Mesothelial cell of epicardium (in vitro differentiated cells): Measurements from ENCODE around the gene LRRC73. TPM values are rescaled to one million over a fixed set of nuclear protein-coding genes. Genes with fewer than 3 reads are reported as not detected.
"Not testable (repeated sequence)": the region's sequence is repeated elsewhere in the genome, so short reads cannot be mapped to it uniquely, and the experiment has no call there.

Experiments used
- DNase-seq, 2 experiments: peaks; one replicate each; pipeline ENCODE4 v3.0.0; 2021; ENCODE audit warnings: low spot score in 2 of 2; ENCODE audit not compliant: unreplicated experiment in 2 of 2
- H3K27ac Mint-ChIP-seq: 2 replicates; pipeline ENCODE4 v1.8.0; 2021; ENCODE audit warnings: mixed read lengths
- H3K27me3 Mint-ChIP-seq: 2 replicates; pipeline ENCODE4 v1.8.0; 2021; ENCODE audit warnings: low read depth, mixed read lengths
- H3K36me3 Mint-ChIP-seq: 2 replicates; pipeline ENCODE4 v1.8.0; 2021; ENCODE audit warnings: mixed read lengths
- H3K4me1 Mint-ChIP-seq: 2 replicates; pipeline ENCODE4 v1.8.0; 2021; ENCODE audit warnings: mixed read lengths
- H3K4me3 Mint-ChIP-seq: 2 replicates; pipeline ENCODE4 v1.8.0; 2021; ENCODE audit warnings: mild to moderate bottlenecking, moderate library complexity, mixed read lengths
- H3K9me3 Mint-ChIP-seq: 2 replicates; pipeline ENCODE4 v1.8.0; 2021; ENCODE audit warnings: mixed read lengths
- total RNA-seq: library from RNA; stranded (reverse); gene quantifications from 3 replicates; pipeline ENCODE4 v1.2.1, GENCODE V29; 2021
- TF ChIP-seq, protein P1 (sequence below): fragments of 200-600 bp; sonication (generic); IDR thresholded peaks from one replicate; pipeline ENCODE4 v1.5.0; 2021; ENCODE audit warnings: antibody characterized with exemption; ENCODE audit not compliant: unreplicated experiment

LRRC73 gene
- total RNA-seq, 1 donor from 2014 or later: 0.60 TPM

DNA sequence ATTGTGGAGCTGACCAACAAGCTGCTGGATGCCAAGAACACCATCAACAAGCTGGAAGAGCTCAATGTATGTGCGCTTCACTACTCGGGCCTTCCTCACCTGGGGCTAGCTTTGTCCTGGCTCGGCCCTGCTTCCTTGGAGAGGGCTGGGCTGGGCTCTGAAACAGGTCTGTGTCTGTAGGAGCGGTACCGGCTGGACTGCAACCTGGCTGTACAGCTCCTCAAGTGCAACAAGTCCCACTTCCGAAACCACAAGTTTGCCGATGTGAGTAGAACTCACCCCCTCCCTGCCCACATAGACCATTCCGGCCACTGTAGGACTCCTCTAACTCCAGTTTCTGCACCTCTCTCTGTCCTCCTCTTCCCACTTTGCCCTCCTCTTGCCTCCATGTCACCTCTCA lies 6.7 kb downstream of the LRRC73 start:
- no peak for DNase-seq
- H3K9me3 Mint-ChIP-seq: no peaks in the 10 kb centered on the region
- H3K4me3 Mint-ChIP-seq: no peak overlapping the region
- peaks cover 21% of the 10 kb centered on the region for H3K36me3 Mint-ChIP-seq
- peaks cover 13% of the 10 kb centered on the region for H3K27me3 Mint-ChIP-seq
- TF ChIP-seq, protein P1, sequence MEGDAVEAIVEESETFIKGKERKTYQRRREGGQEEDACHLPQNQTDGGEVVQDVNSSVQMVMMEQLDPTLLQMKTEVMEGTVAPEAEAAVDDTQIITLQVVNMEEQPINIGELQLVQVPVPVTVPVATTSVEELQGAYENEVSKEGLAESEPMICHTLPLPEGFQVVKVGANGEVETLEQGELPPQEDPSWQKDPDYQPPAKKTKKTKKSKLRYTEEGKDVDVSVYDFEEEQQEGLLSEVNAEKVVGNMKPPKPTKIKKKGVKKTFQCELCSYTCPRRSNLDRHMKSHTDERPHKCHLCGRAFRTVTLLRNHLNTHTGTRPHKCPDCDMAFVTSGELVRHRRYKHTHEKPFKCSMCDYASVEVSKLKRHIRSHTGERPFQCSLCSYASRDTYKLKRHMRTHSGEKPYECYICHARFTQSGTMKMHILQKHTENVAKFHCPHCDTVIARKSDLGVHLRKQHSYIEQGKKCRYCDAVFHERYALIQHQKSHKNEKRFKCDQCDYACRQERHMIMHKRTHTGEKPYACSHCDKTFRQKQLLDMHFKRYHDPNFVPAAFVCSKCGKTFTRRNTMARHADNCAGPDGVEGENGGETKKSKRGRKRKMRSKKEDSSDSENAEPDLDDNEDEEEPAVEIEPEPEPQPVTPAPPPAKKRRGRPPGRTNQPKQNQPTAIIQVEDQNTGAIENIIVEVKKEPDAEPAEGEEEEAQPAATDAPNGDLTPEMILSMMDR: no peak
- H3K4me1 Mint-ChIP-seq: peaks cover 2% of the 10 kb centered on the region
- no peak overlapping the region for H3K27ac Mint-ChIP-seq

DNA sequence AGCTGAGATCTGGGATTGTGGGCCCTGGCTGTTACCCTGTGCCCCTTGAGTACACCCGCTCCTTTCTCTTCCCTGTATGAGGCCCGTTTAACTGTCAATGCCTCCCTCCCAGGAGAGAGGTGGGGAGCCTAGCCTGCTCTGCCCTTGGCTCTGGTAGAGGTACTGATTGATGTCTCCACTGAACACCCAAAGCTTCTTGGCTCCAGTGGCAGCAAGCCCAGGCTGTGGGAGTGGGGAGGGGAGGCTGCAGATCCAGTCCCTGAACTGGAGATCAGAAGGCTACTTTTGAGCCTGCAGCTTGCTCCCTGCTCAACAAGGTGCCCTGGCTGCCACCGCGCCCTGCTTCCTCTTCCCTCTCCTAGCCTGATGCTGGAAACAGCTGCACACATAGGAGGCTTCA lies 7.5 kb downstream of the LRRC73 start:
- TF ChIP-seq, protein P1: no peak
- no peak overlapping the region for H3K4me3 Mint-ChIP-seq
- H3K27ac Mint-ChIP-seq: no peak overlapping the region
- H3K36me3 Mint-ChIP-seq: peaks cover 21% of the 10 kb centered on the region
- DNase-seq: no peak
- H3K27me3 Mint-ChIP-seq: peaks cover 5% of the 10 kb centered on the region
- H3K4me1 Mint-ChIP-seq: peaks cover 2% of the 10 kb centered on the region
- H3K9me3 Mint-ChIP-seq: no peaks in the 10 kb centered on the region

DNA sequence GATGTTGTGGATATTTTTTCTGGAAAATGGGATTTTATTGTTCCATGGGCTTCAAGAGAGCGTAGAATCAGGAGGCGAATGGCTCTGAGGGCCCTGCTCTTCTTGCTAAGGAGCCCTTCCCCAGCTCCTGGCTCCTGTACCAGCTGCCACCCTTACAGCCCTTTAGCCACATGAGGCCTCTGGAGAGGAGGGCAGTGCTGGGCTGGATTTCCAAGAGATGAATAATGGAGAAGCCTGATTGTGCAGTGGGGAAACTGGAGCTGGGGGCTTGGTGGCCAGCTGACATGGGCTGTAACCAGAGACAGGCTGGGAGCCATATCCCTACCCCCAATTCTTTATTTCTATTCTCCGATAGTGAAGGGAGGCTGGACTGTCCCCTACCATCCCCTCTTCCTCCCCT lies 9.2 kb downstream of the LRRC73 start:
- no peak overlapping the region for H3K4me3 Mint-ChIP-seq
- DNase-seq: no peak
- peaks cover 15% of the 10 kb centered on the region for H3K4me1 Mint-ChIP-seq
- H3K9me3 Mint-ChIP-seq: no peaks in the 10 kb centered on the region
- H3K36me3 Mint-ChIP-seq: peaks cover 21% of the 10 kb centered on the region
- H3K27ac Mint-ChIP-seq: no peak overlapping the region
- H3K27me3 Mint-ChIP-seq: no peaks in the 10 kb centered on the region
- TF ChIP-seq, protein P1: no peak

DNA sequence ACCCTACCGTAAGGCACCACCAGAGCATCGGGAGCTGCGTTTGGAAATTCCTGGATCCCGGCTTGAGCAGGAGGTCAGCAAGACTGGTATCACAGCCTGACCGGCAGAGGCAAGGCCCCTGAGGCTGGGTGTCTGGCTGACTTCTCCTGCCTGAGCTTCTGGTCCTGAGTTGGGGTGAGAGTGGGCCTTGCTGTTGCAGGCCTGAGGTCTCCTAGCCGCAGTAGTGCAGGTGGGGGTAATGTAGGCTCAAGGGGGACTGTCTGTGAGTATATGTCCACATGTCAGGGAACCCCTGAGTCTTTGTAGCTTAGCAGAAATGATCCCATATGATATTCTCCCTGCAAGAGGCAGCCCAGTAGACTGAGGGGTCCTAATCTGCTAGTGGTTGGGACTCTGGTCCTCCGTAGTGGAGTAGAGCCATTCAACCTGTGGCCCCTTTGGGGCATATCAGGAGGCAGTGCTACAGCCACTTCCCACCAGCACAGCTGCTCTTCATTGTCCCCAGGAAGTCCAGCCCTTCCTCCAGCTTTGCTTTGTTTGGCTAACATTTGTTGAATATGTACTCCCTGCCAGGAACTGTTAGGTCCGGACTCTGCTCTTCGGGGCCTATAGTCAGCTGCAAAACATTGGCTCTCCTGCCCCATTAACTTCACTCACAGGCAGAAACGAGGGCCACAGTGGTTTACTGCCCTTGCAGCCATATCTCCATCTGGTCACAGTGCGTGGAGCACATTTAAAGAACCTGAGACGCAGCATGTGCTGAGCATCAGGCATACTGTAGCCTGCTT lies 10.9 kb downstream of the LRRC73 start:
- Mint-ChIP-seq H3K4me3 (no peak overlapping the region), H3K27me3 (no peaks in the 10 kb centered on the region), H3K36me3 (peaks cover 18% of the 10 kb centered on the region), H3K9me3 (no peaks in the 10 kb centered on the region), H3K4me1 (peaks cover 25% of the 10 kb centered on the region), H3K27ac (no peak overlapping the region)
- no peak for DNase-seq
- TF ChIP-seq, protein P1: no peak

DNA sequence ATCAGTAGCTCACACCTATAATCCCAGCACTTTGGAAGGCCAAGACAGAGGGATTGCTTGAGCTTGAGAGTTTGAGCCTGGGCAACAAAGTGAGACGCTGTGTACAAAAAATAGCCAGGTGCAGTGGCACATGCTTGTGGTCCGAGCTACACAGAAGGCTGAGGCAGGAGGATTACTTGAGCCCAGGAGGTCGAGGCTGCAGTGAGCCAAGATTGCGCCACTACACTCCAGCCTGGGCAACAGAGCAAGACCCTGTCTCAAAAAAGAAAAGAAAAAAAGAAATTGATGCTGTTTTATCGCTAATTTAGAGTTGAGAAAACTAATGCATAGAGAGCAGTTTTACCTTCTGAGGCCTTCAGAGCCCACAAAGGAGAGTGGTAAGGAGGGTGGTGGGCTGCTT lies 11.9 kb downstream of the LRRC73 start:
- H3K9me3 Mint-ChIP-seq, H3K27me3 Mint-ChIP-seq, H3K4me3 Mint-ChIP-seq, DNase-seq, H3K27ac Mint-ChIP-seq: not testable (repeated sequence)
- H3K4me1 Mint-ChIP-seq: peaks cover 31% of the 10 kb centered on the region
- H3K36me3 Mint-ChIP-seq: peaks cover 14% of the 10 kb centered on the region

DNA sequence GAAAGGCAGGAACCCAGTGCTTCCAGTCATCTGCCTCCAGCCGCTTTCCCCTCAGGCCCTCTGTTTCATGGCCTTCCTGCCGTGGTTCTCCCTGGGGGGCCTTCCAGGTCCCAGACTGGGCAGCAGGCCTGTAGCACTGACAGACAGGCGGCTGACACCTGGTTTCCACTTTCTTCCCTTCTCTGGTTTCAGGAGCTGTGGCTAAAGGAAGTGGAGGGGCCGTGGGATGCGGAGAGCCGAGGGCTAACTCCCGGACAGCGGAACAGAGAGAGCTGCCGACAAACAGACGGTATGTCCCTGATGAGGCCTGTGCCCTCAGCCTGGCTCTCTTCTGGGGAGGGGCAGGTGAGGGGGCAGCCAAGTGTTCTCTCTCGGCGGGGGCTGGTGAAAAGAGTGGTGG lies 12.5 kb downstream of the LRRC73 start:
- peaks cover 12% of the 10 kb centered on the region for H3K36me3 Mint-ChIP-seq
- no peaks in the 10 kb centered on the region for H3K27me3 Mint-ChIP-seq
- H3K4me3 Mint-ChIP-seq: no peak overlapping the region
- DNase-seq: no peak
- no peaks in the 10 kb centered on the region for H3K9me3 Mint-ChIP-seq
- no peak overlapping the region for H3K27ac Mint-ChIP-seq
- peaks cover 31% of the 10 kb centered on the region for H3K4me1 Mint-ChIP-seq
- TF ChIP-seq, protein P1: no peak
